HepG2 (cell line): Measurements from ENCODE around the gene CD79A. TPM values are rescaled to one million over a fixed set of nuclear protein-coding genes. Genes with fewer than 3 reads are reported as not detected.

Experiments
- DNMT1 ChIP-seq: sonication (generic); formaldehyde crosslinking; IDR thresholded peaks from 2 replicates; pipeline ENCODE4 v1.5.1; 2020; ENCODE audit warnings: mild to moderate bottlenecking, missing genetic modification reagents
- HOXA7 ChIP-seq: sonication (generic); formaldehyde crosslinking; IDR thresholded peaks from 2 replicates; pipeline ENCODE4 v1.8.1; 2022; ENCODE audit warnings: mild to moderate bottlenecking, missing genetic modification reagents, moderate library complexity
- KDM2A ChIP-seq: sonication (generic); formaldehyde crosslinking; IDR thresholded peaks from 2 replicates; pipeline ENCODE4 v1.4.0; 2020; ENCODE audit warnings: low read depth, missing genetic modification reagents, borderline replicate concordance
- KDM4B ChIP-seq: sonication (generic); formaldehyde crosslinking; IDR thresholded peaks from 2 replicates; pipeline ENCODE4 v1.4.0; 2020; ENCODE audit warnings: missing genetic modification reagents
- MAZ ChIP-seq, 2 experiments: sonication (generic) in 1 of 2; formaldehyde crosslinking in 1 of 2; IDR thresholded peaks; 2 replicates each; pipeline versions ENCODE4 v1.5.0 to v1.6.1; 2012 to 2020; ENCODE audit warnings: low read depth in 2 of 2, mild to moderate bottlenecking in 2 of 2, borderline replicate concordance in 1 of 2, improper control_type of control experiment in 1 of 2, low read length in 1 of 2, missing genetic modification reagents in 1 of 2, moderate library complexity in 1 of 2
- MBNL3 ChIP-seq: fragments of 250-450 bp; sonication (Bioruptor Pico); conservative IDR thresholded peaks from 2 replicates; pipeline ENCODE4 v1.8.0; 2022; ENCODE audit warnings: mild to moderate bottlenecking, inconsistent platforms
- NFIB ChIP-seq: sonication (generic); formaldehyde crosslinking; IDR thresholded peaks from 2 replicates; pipeline ENCODE4 v1.9.0; 2021; ENCODE audit warnings: missing genetic modification reagents, mild to moderate bottlenecking, borderline replicate concordance
- PITX1 ChIP-seq: sonication (generic); formaldehyde crosslinking; IDR thresholded peaks from 2 replicates; pipeline ENCODE4 v1.5.1; 2020; ENCODE audit warnings: mild to moderate bottlenecking, missing genetic modification reagents
- RFXAP ChIP-seq: sonication (generic); formaldehyde crosslinking; IDR thresholded peaks from 2 replicates; pipeline ENCODE4 v1.4.0; 2020; ENCODE audit warnings: missing genetic modification reagents, borderline replicate concordance
- SP140L ChIP-seq: sonication (generic); formaldehyde crosslinking; IDR thresholded peaks from 2 replicates; pipeline ENCODE4 v1.4.0; 2020; ENCODE audit warnings: missing genetic modification reagents, borderline replicate concordance
- TCF12 ChIP-seq, 2 experiments: fragments of 450-650 bp in 1 of 2; sonication (generic) in 1 of 2; formaldehyde crosslinking in 1 of 2; IDR thresholded peaks; 2 replicates each; pipeline versions ENCODE4 v1.6.1 to v1.8.0; 2017 to 2022; ENCODE audit warnings: antibody characterized with exemption in 1 of 2, mild to moderate bottlenecking in 1 of 2, missing genetic modification reagents in 1 of 2, moderate library complexity in 1 of 2
- ZNF10 ChIP-seq: sonication (generic); formaldehyde crosslinking; IDR thresholded peaks from 2 replicates; pipeline ENCODE4 v1.4.0; 2020; ENCODE audit warnings: mild to moderate bottlenecking, low read depth, missing genetic modification reagents, borderline replicate concordance
- ZNF124 ChIP-seq: sonication (generic); formaldehyde crosslinking; IDR thresholded peaks from 2 replicates; pipeline ENCODE4 v1.4.0; 2020; ENCODE audit warnings: missing genetic modification reagents
- ZNF230 ChIP-seq: sonication (generic); formaldehyde crosslinking; IDR thresholded peaks from 2 replicates; pipeline ENCODE4 v1.4.0; 2020; ENCODE audit warnings: mild to moderate bottlenecking, missing genetic modification reagents
- ZNF235 ChIP-seq: sonication (generic); formaldehyde crosslinking; IDR thresholded peaks from 2 replicates; pipeline ENCODE4 v1.8.1; 2023; ENCODE audit warnings: mild to moderate bottlenecking, missing genetic modification reagents, borderline replicate concordance
- ZNF263 ChIP-seq: sonication (generic); formaldehyde crosslinking; IDR thresholded peaks from 2 replicates; pipeline ENCODE4 v1.4.0; 2020; ENCODE audit warnings: missing genetic modification reagents
- polyA plus RNA-seq, 8 experiments: library from polyadenylated mRNA; depleted of rRNA in 3 of 8; stranded (reverse) in 7 of 8; unstranded in 1 of 8; fragments of >200 nt; fragmentation: Illumina TruSeq in 4 of 8; extraction: Trizol in 4 of 8; gene quantifications; 2 replicates each; pipeline versions ENCODE4 v1.2.1 to v1.2.3, GENCODE V29; 2011 to 2016; ENCODE audit warnings: low read depth in 4 of 8, missing spikeins in 1 of 8, mixed read lengths in 1 of 8; ENCODE audit not compliant: insufficient read depth in 1 of 8
- total RNA-seq, 5 experiments: library from RNA; depleted of rRNA; stranded (reverse); fragments of >200 nt; fragmentation: Illumina TruSeq; extraction: Trizol; gene quantifications; 2 replicates each; pipeline ENCODE4 v1.2.3, GENCODE V29; 2016; ENCODE audit warnings: low read depth in 1 of 5
- TF ChIP-seq, protein P1 (sequence below): sonication (generic); formaldehyde crosslinking; IDR thresholded peaks from 2 replicates; pipeline ENCODE4 v1.5.1; 2020; ENCODE audit warnings: mild to moderate bottlenecking, missing genetic modification reagents, moderate library complexity
- TF ChIP-seq, protein P2 (sequence below): sonication (generic); formaldehyde crosslinking; IDR thresholded peaks from 2 replicates; pipeline ENCODE4 v1.4.0; 2020; ENCODE audit warnings: mild to moderate bottlenecking, missing genetic modification reagents
- TF ChIP-seq, protein P3 (sequence below): sonication (generic); formaldehyde crosslinking; IDR thresholded peaks from 2 replicates; pipeline ENCODE4 v1.8.1; 2023; ENCODE audit warnings: mild to moderate bottlenecking, moderate library complexity, missing genetic modification reagents
- TF ChIP-seq, protein P4 (sequence below): sonication (generic); IDR thresholded peaks from 2 replicates; pipeline ENCODE4 v1.6.1; 2016; ENCODE audit warnings: low read depth, borderline replicate concordance

Gene CD79A
- total and polyA plus RNA-seq, 2 of the 13 experiments (the other 11 are each of a cell fraction or from before 2014, with no cell fraction given) = 0.24 to 0.33 TPM

DNA sequence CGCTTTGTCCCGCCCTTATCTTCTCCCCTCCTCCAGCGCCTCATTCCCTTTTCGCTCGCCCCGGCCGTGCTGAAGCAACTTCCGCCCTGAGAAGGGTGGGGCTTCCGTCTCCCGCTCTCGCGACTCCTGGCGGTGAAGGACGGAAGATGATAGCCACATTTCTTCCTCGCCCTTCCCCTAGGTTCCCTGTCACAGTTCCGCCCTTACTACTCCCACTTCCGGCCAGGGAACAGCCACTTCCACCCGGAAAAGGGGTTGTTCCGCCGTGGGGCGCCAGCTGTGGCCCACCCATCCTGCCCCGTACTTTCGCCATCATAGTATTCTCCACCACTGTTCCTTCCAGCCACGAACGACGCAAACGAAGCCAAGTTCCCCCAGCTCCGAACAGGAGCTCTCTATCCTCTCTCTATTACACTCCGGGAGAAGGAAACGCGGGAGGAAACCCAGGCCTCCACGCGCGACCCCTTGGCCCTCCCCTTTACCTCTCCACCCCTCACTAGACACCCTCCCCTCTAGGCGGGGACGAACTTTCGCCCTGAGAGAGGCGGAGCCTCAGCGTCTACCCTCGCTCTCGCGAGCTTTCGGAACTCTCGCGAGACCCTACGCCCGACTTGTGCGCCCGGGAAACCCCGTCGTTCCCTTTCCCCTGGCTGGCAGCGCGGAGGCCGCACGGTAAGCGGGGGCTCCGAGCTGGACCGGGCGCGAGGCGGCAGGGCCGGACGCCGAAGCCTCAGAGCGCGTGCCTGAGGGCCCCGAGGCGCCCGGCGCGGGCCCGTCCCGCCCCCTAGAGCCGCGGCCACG, 17.3 kb upstream of the CD79A start, which contains the start of gene RPS19 (continued):
- TF ChIP-seq, protein P1, sequence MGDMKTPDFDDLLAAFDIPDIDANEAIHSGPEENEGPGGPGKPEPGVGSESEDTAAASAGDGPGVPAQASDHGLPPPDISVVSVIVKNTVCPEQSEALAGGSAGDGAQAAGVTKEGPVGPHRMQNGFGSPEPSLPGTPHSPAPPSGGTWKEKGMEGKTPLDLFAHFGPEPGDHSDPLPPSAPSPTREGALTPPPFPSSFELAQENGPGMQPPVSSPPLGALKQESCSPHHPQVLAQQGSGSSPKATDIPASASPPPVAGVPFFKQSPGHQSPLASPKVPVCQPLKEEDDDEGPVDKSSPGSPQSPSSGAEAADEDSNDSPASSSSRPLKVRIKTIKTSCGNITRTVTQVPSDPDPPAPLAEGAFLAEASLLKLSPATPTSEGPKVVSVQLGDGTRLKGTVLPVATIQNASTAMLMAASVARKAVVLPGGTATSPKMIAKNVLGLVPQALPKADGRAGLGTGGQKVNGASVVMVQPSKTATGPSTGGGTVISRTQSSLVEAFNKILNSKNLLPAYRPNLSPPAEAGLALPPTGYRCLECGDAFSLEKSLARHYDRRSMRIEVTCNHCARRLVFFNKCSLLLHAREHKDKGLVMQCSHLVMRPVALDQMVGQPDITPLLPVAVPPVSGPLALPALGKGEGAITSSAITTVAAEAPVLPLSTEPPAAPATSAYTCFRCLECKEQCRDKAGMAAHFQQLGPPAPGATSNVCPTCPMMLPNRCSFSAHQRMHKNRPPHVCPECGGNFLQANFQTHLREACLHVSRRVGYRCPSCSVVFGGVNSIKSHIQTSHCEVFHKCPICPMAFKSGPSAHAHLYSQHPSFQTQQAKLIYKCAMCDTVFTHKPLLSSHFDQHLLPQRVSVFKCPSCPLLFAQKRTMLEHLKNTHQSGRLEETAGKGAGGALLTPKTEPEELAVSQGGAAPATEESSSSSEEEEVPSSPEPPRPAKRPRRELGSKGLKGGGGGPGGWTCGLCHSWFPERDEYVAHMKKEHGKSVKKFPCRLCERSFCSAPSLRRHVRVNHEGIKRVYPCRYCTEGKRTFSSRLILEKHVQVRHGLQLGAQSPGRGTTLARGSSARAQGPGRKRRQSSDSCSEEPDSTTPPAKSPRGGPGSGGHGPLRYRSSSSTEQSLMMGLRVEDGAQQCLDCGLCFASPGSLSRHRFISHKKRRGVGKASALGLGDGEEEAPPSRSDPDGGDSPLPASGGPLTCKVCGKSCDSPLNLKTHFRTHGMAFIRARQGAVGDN (CRISPR knock-in tag) = peak; percentile 66
- TF ChIP-seq DNMT1 (CRISPR knock-in tag) = no peak
- TF ChIP-seq ZNF235 (CRISPR knock-in tag) = no peak
- TF ChIP-seq PITX1 (CRISPR knock-in tag) = peak; percentile 68
- TF ChIP-seq, protein P2, sequence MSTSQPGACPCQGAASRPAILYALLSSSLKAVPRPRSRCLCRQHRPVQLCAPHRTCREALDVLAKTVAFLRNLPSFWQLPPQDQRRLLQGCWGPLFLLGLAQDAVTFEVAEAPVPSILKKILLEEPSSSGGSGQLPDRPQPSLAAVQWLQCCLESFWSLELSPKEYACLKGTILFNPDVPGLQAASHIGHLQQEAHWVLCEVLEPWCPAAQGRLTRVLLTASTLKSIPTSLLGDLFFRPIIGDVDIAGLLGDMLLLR (CRISPR knock-in tag) = 0 out of 2 replicates have a peak, but pooled peaks have one; percentile 8
- no peak for TF ChIP-seq HOXA7
- TF ChIP-seq KDM4B = peak; percentile 51; the same call in 1 of the 2 replicates
- peak; percentile 84; the same call in 1 of the 2 replicates for TF ChIP-seq KDM2A (CRISPR knock-in tag)
- peak; percentile 9; the same call in 1 of the 2 replicates for TF ChIP-seq RFXAP (CRISPR knock-in tag)
- no peak for TF ChIP-seq TCF12 (IDR thresholded peaks at IDR 0.05)
- TF ChIP-seq TCF12 (CRISPR knock-in tag; IDR thresholded peaks at IDR 0.05) = no peak; the same call in 1 of the 2 replicates
- TF ChIP-seq, protein P3, sequence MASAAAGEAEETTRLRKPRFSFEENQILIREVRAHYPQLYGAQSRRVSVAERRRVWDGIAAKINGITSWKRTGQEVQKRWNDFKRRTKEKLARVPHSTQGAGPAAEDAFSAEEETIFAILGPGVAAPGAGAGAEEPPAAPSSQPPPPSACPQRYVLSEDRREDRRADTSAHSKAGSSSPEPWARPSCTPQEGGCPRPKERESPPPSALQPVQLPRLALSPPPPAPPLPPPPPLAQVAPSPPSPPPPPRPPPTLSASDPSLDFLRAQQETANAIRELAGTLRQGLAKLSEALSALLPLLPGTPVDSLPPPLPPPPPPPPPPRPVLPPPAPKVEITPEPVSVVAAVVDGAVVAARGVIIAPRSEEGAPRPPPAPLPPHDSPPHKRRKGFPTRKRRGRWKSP = peak; percentile 33; the same call in 1 of the 2 replicates
- TF ChIP-seq, protein P4, sequence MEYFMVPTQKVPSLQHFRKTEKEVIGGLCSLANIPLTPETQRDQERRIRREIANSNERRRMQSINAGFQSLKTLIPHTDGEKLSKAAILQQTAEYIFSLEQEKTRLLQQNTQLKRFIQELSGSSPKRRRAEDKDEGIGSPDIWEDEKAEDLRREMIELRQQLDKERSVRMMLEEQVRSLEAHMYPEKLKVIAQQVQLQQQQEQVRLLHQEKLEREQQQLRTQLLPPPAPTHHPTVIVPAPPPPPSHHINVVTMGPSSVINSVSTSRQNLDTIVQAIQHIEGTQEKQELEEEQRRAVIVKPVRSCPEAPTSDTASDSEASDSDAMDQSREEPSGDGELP = peak; percentile 73; the same call in 1 of the 2 replicates
- TF ChIP-seq ZNF124 (CRISPR knock-in tag) = no peak
- TF ChIP-seq MBNL3 (CRISPR knock-in tag) = no peak
- peak; percentile 51; the same call in 1 of the 2 replicates for TF ChIP-seq ZNF230 (CRISPR knock-in tag)
- no peak for TF ChIP-seq ZNF10
- no peak for TF ChIP-seq SP140L (CRISPR knock-in tag)
- no peak for TF ChIP-seq NFIB (CRISPR knock-in tag)
- peak; percentile 80; the same call in 1 of the 2 replicates for TF ChIP-seq MAZ (IDR thresholded peaks at IDR 0.05; ENCODE audit: borderline replicate concordance, low read depth, low read length)
- peak; percentile 91 for TF ChIP-seq MAZ (CRISPR knock-in tag; IDR thresholded peaks at IDR 0.05; ENCODE audit: low read depth)
- TF ChIP-seq ZNF263 (CRISPR knock-in tag) = no peak; the same call in 1 of the 2 replicates
